8988T (cell line): Measurements from ENCODE around the gene FGFR3.
"Not testable (repeated sequence)": the region's sequence is repeated elsewhere in the genome, so short reads cannot be mapped to it uniquely, and the experiment has no call there.

Source experiments
- DNase-seq: peaks from one replicate; pipeline ENCODE4 v3.0.0; 2011

Gene FGFR3

GRCh38 chr4:1843852-1844251 lies 50.8 kb downstream of the FGFR3 start:
- no peak for DNase-seq

GRCh38 chr4:1844618-1845017 lies 51.5 kb downstream of the FGFR3 start:
- not testable (repeated sequence) for DNase-seq

GRCh38 chr4:1846580-1846979 lies 53.5 kb downstream of the FGFR3 start:
- no peak for DNase-seq

GRCh38 chr4:1850276-1850675 lies 57.2 kb downstream of the FGFR3 start:
- DNase-seq = no peak

- no peak for DNase-seq
Observed at GRCh38 chr4:1851160-1851559, 58.1 kb downstream of the FGFR3 start.

GRCh38 chr4:1851575-1852410 lies 58.7 kb downstream of the FGFR3 start:
- no peak for DNase-seq

GRCh38 chr4:1852904-1853623 lies 60.0 kb downstream of the FGFR3 start:
- DNase-seq = no peak

GRCh38 chr4:1854752-1855151 lies 61.7 kb downstream of the FGFR3 start:
- no peak for DNase-seq

GRCh38 chr4:1855333-1856070 lies 62.4 kb downstream of the FGFR3 start:
- DNase-seq = no peak

- DNase-seq = peak; percentile 93
Observed at GRCh38 chr4:1856071-1856942, 63.2 kb downstream of the FGFR3 start, which contains the start of gene LETM1. TSS of gene LETM1 (minus strand) at chr4:1856156. CDS start at chr4:1855950, 206 bp downstream.

GRCh38 chr4:1856943-1857699 lies 64.0 kb downstream of the FGFR3 start:
- no peak for DNase-seq

- no peak for DNase-seq
Observed at GRCh38 chr4:1857931-1858330, 64.8 kb downstream of the FGFR3 start.
